Spleen (tissue), 7 donors: ENCODE results near the gene SKI.

ENCODE experiments used
- CTCF ChIP-seq, 11 experiments: fragments of 200-600 bp in 7 of 11; fragments of 450-650 bp in 4 of 11; sonication (generic) in 4 of 11; IDR thresholded peaks in 8 of 11; conservative IDR thresholded peaks in 3 of 11; 1 replicate in 7 of 11; 2 replicates in 4 of 11; pipeline versions ENCODE4 v1.4.0 to v1.8.0; 2016 to 2021; ENCODE audit warnings: antibody characterized with exemption in 11 of 11, inconsistent platforms in 4 of 11, mild to moderate bottlenecking in 1 of 11
- POLR2A ChIP-seq, 3 donors: fragments of 450-650 bp; IDR thresholded peaks; one replicate each; pipeline ENCODE4 v1.5.1; 2017; ENCODE audit warnings: antibody characterized with exemption in 3 of 3, mild to moderate bottlenecking in 1 of 3
- donor health status: DM: no; HTN: no; CAD: no; lungs with moderate emphysema.
- donor health status: DM: no; HTN: no; CAD: no.
- donor health status: DM: no; HTN: no; CAD: no.

- TF ChIP-seq CTCF (IDR thresholded peaks at IDR 0.05 in 8 of 11, conservative IDR thresholded peaks at IDR 0.05 in 3 of 11) = no peak
- TF ChIP-seq POLR2A (IDR thresholded peaks at IDR 0.05) = no peak
Measured at GRCh38 chr1:2269193-2269921, 41.2 kb downstream of the SKI start.
